NCI-H524 treated with DMSO at 0.1 percent for 48 hours (cell line): Measurements from ENCODE around the gene UFD1.

Experiments used
- DNase-seq: peaks from one replicate; lab custom pipeline; 2025; lab: John Stamatoyannopoulos, UW

The UFD1 gene

GRCh38 chr22:19470010-19470409, 9.0 kb downstream of the UFD1 start:
- DNase-seq = no peak

DNA sequence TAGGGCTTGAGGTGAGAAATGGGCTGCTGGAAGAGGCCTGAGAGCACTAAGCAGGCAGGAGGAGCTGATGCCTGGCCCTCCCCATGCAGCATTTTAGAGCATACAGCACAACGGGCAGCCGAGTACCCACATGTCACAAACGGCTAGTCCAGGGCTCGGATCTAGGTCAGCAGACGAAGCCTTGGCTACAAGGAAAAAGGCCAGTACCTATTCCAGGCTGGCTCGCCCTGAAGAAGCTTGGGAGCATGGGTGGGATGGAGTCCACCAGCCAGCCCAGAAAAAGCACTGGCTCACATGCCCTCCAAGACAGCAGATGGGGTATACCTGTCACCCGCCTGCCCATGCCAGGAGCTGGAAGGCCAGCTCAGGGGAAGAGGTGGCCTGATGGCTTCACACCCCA, 9.6 kb downstream of the UFD1 start:
- DNase-seq = no peak

DNA sequence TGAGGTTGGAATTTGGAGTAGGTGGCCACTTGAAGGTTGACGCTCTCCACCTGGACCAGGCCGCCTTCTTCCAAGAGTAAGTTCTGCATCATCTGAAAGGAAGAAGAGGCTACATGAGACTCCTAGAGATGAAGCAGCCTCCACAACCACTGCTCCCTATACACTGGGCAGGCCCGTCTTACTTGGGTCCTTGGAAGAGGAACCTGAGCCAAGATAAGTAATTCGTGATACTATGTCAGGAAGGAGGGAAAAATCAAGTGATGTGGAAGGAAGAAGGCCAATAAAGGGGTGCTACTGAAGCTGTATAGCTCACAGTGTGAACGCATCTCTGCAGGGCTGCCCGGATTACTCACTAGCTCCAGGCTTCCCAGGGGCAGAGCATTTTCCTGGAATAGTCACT, 11.1 kb downstream of the UFD1 start:
- no peak for DNase-seq

DNA sequence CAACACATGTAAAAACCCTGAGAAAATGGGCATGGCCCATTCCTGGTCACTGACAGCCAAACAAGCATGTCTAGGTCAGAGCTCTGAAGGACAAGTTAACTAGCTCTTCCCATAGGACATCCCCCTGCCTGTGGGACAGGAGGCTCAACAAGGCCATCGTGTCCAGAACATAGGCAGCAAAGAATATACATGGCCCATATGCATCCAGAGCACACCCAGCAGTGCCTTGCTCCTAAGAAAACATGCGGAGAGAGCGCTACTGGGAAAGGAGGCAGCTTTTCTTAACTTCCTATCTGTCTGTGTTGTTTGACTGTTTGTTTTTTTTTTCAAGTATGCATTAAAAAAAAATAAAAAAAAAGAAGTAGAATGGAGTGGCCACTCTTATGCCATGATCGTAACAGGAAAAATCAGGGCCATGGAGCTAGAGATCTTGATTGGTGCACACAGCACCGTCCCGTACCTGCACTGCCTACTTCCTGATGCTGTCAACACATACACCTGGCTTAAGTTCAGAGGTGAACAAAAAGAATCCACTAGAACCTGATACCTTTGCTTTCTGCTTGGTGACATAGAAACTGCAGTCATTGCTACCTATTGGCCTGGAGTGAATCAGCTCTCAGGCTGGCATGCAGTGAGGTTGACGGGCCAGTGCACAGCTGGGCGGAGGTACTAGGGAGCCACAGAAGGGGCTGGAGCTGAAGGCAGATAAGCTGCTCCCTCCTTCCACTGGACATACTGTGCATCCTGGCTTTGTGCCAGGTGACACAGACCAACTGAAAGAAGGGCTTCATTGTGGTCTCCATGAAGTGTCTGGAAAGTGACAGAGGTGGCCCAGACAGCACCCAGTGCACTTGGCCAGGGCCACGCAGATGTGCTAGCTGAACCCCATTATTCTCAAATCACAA, 11.9 kb downstream of the UFD1 start:
- no peak for DNase-seq

- no peak for DNase-seq
Observed at GRCh38 chr22:19466126-19466716, 12.8 kb downstream of the UFD1 start.

- no peak for DNase-seq
Observed at GRCh38 chr22:19464975-19465374, 14.0 kb downstream of the UFD1 start.

- DNase-seq = no peak
Observed at GRCh38 chr22:19464546-19464945, 14.4 kb downstream of the UFD1 start.

DNA sequence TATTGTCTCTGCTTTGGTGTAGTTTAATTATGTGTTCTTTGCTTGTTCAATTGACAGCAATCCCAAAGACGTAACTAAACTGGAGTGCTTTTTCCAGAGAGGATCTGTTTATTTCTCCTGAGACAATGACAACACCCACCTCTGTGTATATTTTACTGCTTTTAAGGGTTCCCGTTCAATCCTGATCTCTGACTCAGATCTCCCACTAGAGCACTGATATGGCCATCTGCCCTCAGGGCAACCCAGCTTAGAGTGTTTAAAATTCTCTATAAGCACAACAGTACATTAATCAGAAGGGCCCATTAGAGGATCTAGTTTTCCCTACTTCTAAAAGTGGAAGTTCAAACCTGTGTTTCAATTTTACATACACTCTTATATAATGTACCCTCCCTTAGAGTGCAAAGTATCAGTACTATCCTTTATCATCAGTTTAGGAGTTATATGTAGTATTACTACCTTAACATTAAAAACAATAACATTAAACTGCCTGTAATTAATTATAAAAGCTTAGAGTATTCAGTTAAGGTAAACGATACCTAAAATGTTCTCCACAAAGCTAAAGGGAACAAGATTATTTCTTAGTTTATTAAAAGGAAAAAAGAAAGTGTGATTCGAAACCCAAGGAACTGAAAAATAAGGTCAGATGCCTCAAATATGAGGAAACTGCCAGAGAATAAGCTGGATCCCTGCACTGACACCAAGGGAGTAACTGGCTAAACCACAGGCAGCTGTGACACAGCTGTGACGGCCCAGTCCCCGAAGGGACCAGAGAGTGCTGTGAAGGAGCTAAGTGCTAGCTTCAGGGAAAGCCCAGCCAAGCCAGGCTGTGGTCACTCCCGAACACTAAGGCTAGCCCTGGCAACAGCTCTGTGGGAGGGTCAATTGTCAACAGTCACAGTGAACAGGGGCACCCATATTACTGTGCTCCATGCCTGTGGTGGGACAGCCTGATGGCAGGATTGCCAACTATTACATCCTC, 15.2 kb downstream of the UFD1 start:
- no peak for DNase-seq

- no peak for DNase-seq
Observed at GRCh38 chr22:19463008-19463407, 16.0 kb downstream of the UFD1 start.

DNA sequence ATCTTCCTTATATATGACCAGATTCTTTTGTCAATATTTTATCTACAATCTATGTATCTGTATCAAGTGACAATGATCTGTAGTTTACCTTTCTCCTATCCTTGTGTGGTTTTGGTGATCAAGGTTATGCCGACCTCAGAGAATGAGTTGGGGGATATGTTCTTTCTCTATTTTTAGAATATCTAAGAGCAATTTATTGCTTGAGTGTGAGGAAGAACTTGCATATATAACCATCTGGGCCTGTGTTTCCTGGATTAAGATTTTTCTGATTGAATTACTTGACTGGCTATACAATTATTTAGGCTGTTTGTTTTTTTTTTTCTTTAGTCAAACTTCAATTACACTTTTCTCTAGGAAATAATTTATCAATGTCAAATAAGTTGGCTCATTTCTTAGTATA, 17.5 kb downstream of the UFD1 start:
- no peak for DNase-seq

DNA sequence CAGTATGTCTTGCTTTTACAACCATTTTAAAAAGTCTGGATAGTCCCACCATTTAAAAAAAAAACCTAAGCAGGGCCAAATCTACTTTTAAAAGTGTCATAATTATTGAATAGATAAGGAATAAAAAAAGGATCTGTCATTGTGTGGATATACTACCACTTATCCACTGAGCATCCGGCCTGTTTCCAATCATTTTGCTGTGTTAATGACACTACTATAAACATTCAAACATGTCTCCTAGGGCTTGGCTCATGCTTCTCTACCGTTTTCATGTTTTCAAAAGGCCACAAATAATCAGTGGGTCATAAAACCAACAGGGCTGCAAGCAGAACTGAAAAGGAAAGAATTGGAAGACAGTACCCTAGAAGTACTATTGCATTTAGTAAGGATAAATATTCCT, 19.0 kb downstream of the UFD1 start:
- DNase-seq = no peak

- DNase-seq = no peak
Observed at GRCh38 chr22:19457828-19458428, 21.1 kb downstream of the UFD1 start.

DNA sequence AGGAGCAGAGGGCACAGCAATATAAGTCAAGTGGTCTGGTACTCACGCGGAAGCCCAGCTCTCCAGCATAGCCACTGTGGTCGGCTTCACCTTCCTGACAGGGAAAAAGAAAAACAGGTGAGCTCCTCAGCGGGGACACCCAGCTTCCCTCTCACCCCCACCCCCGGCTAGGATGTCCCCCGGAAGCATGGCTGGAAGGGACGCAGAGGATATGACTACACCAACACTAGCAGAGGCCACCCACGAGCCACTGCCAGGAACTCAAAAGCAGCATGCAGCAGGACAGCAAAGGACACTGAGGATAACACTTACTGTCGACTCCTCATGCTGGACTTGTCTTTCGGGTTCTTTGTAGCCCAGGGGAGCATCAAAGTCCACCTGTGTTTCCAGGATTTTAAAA, 22.5 kb downstream of the UFD1 start:
- no peak for DNase-seq

DNA sequence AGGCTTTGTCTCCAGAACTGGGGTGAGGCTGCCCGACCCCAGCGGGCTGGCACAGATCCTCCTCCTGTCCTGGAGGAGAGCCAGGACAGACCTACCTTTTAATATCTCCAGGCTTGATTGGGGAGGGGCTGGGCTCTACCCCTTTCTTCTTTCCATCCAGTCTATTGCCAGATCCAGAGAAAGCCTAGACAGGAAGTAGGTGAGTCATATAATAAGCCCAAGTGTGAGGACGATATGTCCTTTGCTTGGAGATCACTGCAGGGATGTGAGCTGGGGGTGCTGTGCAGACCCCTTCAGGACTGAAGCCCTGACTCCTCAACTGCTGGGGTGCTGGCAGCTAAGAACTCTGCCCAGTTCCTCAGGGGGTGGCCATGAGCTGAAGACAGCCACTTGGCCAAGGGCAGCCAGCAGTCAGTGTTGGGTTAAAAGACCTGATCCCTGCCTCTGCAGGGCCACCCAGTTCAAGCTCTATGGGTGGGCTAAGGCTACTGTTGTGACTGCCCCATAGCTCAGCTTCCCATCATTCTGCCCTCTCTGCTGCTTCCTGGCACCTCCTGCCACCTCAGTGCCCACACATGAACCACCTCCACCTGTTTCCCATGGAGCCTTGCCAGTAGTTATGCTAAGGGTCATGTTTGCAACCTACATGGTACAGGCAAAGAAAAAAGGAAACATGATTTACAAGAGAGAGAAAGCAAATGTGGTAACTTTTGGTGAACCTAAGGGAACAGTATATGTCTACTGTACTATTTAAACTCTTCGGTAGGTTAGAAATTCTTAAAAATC, 23.2 kb downstream of the UFD1 start:
- DNase-seq = no peak

- DNase-seq = no peak
Observed at GRCh38 chr22:19455033-19455432, 24.0 kb downstream of the UFD1 start.

GRCh38 chr22:19454156-19454555, 24.8 kb downstream of the UFD1 start:
- no peak for DNase-seq

- DNase-seq = no peak
Observed at GRCh38 chr22:19453718-19454117, 25.3 kb downstream of the UFD1 start.

- no peak for DNase-seq
Observed at GRCh38 chr22:19451570-19451969, 27.4 kb downstream of the UFD1 start.

DNA sequence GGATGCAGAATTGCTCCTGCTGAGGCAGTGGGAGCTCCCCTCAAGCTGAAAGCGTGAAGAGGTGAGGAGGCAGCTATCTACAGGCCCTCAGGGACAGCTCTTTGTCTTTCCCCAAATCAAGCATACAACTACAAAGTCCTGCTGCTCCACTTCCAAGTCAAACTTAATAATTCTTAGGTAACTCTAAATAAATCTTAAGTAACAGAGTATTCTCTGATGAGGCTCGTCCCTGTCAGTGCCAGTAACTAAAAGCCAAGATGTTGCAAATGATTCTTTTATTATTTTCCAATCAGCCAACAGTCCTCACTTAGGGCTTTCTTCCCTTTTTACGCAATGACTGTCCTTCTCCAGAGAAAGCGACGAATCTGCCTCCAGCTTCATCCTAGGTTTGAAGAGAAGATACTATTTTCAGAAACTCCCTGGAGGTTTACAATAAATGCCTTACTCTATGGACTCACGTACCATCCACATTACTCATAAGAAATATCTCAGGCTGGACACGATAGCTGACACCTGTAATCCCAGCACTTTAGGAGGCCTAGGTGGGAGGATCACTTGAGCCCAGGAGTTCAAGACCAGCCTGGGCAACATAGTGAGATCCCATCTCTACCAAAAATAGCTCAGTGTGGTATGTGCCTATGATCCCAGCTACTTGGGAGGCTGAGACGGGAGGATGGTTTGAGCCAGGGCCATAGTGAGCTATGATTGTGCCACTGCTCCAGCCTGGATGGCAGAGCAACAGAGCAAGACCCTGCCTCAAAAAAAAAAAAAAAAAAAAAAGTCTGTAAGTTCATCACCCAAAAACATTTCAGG, 28.4 kb downstream of the UFD1 start:
- no peak for DNase-seq

DNA sequence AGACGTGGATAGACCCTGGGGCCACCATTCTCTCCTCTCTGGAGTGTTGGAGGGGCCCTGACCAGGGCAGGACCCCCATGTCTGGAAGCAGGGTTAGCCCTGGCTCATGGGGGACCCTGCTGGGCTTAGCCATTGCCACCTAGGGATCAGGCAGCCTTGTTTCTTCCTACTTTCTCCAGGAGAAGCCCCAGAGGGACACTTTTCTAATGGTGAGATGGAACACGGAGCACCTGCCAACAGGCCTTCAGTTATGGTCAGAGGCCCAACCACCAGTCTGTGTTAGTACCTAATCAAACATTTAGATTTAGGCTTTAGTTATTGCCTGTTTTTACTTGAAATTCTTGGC, 29.6 kb downstream of the UFD1 start:
- no peak for DNase-seq
